Measurements from ENCODE around the gene TMEM95.

The TMEM95 gene, protein sequence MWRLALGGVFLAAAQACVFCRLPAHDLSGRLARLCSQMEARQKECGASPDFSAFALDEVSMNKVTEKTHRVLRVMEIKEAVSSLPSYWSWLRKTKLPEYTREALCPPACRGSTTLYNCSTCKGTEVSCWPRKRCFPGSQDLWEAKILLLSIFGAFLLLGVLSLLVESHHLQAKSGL

DNA sequence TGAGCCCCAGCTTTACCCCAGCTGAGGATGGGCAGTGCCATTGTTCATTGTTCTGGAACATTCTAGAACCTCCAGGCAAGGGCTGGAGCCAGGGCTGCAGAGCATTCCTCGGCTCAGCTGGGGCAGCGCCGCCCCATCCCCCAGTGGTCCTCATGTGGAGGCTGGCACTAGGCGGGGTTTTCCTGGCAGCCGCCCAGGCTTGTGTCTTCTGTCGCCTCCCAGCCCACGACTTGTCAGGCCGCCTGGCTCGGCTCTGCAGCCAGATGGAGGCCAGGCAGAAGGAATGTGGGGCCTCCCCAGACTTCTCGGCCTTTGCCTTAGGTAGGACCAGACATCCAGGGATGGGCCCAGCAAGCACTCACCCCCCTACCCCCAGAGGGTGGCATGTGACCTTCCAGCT, at the start of gene TMEM95:
TMEM95 (plus strand) TSS at position 104 of the 400 bp plus-strand sequence; CDS start at position 153, 49 bp downstream.
- DNase-seq (ENCODE audit: low read depth in 3 of 3), result no peak

DNA sequence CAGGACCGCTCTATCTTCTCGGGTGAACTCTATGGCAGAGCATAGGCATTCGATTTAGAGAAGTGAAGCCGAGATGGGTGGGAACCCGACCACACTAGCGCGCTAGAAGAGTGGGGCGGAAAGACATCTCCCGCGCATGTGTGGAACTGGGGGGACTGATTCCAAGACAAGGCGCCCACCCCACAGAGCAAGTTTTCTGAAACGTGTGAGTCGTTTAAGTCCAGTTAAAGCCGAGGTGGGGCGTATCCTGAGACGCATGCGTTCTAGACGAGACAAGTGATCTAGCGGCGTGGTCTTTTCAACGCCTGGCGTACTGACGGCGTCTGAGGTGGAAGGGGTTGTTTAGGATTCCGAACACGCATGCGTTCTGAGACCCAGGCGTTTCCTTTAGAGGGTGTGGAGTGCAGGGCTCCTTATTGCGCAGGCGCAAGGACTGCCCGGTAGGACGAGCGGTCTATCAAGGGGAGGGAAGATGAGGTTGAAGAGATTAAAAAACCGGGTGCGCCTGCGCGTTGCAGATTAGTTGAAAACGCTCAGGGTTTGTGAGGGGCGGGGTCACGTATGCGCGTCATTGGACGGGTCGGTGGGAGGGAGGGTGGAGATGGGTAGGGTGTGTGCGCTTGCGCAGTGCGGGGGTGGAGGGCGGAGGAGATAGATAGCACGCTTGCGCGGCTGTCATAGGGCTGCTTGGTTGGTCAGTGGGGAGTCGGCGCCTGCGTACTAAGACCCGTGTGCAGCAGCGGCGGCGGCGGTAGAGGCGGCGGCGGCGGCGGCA, 47.9 kb upstream of the TMEM95 start, which contains the start of gene EIF5A:
EIF5A (plus strand) TSS at position 718 of the 775 bp plus-strand sequence. CDS start 2,008 bp downstream, outside the sequence.
- peak; percentile 100 for DNase-seq (ENCODE audit: low read depth in 3 of 3)

DNA sequence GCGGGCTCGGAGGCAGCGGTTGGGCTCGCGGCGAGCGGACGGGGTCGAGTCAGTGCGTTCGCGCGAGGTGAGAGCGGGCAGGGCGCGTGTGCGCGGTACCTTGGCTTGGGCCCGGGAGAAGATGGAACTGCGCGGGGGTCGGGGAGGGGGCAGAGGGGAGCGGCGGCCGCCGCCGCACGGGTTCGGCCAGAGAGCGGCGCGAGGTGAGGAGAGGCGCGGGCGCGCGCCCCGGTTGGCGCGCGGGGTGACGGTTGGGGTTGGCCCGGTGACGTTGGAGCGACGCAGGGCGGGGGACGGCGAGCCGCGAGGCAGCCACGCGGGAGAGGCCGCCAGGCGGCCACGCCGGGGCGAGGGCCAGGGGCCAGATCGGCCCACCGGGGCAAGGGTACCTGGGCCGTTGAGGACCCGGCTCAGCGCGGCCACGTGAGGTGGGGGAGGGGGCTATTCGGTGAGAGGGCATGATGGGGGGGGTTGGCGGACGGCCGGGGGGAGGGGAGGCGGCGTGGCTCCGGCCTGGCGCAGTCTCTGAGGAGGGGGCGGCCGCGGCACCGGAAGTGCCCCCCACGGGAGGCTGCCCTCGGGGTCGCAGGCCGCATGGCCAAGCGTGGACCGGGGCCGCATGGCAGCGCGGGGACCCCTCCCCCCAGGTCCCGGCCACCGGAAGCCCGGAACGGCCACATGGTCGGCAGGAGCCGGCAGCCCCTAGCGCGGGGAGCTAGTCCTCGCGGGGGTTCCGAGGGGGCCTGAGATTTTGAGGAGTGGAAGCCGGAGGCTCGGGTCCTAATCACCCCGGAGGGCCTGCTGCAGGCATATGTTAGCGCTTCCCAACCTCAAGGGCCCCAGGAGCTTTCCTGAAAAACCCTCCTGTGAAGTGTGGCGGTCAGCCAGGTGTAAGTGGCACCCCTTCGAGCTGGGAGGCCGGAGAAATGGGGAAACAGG, 47.0 kb upstream of the TMEM95 start:
- DNase-seq (ENCODE audit: low read depth in 3 of 3), result no peak

DNA sequence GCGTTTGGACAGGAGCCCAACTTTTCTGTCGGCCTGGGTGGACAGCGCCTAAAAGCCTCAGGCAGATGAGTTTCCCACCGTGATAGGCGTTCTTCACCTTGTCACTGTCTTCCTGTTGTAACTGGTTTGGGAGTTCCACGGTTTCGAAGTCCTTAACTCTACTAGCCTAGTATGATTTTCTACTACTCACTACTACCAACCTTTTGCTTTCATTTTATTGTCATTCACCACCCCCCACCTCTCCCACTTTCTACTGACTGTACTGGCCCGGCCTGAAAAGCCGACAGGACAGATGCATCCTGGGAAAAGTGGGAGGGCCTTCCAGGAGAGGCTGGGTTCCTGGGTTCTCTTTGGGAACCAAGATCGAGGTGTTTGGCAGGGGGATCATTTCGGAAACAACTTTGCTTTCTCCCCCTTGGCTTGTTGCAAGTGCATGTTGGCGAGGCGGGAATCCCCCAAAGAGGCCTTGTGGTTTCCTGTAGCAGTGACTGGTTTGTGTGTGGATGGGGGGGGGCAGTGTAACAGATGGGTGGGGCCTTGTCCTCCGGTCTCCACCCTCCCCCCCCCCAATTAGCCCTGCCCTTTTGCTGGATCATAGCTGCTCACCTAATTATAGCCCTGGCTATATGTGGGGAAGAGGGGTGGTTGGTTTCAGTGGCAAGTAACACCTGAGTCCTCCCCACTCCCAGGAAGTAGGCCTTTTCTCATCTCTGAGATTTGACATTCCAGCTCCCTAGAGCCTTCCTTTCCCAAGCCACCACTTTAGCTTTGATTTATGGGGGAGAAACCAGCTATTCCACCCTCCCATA, 46.1 kb upstream of the TMEM95 start:
- peak; percentile 60 to 80 (median 75) for DNase-seq (ENCODE audit: low read depth in 3 of 3)

DNA sequence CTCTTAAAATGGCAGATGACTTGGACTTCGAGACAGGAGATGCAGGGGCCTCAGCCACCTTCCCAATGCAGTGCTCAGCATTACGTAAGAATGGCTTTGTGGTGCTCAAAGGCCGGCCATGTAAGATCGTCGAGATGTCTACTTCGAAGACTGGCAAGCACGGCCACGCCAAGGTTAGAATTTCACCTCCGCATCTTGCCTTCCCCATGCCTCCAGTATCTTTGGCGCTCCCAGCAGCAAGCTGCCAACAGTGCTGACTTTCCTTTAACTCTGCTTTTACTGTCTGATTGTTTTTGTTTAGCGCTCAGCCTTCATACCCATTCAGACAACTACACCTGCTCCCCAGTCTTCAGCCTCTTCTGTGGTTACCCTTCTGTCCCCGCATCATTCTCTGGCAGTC, 45.3 kb upstream of the TMEM95 start:
- no peak for DNase-seq (ENCODE audit: low read depth in 3 of 3)

DNA sequence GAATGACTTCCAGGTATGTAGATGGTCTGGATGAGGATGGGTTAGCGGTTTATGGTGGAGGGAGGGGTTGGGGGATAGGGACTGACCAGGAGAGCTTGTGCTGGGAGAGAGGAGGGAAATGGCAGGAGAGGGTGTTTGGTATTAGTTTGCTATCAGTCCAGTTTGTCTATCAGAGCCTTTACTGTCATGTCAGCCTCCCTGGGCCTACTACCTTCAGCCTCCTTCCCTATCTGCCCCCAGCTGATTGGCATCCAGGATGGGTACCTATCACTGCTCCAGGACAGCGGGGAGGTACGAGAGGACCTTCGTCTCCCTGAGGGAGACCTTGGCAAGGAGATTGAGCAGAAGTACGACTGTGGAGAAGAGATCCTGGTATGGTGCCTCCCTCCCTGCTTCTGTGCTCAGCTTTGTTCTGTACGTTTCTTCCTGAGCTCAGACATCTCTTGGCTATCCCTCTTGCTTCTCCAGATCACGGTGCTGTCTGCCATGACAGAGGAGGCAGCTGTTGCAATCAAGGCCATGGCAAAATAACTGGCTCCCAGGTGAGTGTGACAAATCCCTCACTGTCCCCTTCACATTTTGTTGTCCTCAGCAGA, 43.7 kb upstream of the TMEM95 start:
- DNase-seq (ENCODE audit: low read depth in 3 of 3), result no peak

DNA sequence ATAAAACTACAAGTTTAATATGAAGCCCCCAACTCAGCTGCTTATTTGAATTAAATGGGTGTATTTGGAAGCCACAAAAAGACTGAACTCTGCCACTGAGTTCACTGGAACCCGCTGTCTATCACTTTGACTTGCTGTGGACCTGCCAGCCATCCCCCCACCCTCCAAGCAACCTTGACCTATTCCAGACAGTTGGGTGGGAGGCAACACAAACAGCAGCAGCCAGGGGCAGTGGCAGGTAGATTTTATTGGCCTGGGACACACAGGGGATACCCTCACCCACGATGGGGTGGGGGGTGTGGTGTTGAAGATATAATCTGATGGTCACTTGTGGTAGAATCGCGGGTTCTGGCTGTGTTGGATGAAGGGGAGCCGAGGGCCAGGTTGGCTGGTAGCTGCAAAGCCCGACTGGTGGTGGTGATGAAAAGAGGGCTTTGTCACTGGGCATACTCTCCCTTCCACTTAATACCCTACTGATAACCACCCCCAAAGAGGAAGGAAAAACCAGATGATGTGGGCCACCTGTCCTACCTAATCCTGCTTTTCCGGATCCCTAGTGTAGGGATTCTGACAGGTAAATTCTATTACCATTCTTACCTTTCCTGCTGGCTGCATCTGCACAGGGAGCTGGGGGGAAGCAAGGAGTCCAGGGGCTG, 42.4 kb upstream of the TMEM95 start:
- DNase-seq (ENCODE audit: low read depth in 3 of 3), result no peak

DNA sequence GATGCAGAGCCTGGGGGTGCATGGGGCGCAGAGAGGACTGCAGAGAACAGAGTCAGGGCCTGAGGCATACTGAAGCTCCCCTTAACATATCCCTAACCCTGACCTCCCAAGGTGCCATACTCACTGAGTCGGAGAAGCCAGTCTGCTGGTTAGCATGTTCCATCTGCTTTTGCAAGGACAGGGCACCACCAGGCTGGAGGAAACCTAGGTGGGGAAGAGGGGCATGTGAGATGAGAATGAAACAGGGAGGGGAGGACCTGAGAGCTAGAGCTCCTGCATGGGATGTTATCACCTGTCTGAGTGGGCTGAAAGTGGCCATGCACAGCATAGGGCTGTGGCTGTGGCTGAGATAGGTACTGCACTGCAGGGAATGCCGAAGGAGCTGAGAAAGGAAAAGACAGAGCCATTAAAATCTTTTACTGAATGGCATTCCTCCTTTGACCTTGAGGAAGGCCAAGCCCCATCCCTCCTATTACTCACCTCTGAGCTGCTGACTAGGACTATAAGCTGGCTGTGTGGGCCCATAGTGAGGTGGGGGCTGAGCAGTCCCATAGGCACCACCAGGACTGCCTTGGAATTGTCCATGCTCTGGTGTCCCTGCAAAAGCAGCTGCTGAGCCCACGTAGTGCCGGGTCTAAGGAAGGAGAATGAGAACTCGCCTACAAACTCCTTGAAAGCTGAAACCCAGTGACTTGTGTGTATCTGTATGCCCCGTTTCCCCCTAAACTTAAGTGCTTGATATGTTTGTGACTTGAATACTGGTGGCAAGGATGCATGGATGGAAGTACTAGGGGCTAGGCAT, 41.7 kb upstream of the TMEM95 start:
- no peak for DNase-seq (ENCODE audit: low read depth in 3 of 3)

DNA sequence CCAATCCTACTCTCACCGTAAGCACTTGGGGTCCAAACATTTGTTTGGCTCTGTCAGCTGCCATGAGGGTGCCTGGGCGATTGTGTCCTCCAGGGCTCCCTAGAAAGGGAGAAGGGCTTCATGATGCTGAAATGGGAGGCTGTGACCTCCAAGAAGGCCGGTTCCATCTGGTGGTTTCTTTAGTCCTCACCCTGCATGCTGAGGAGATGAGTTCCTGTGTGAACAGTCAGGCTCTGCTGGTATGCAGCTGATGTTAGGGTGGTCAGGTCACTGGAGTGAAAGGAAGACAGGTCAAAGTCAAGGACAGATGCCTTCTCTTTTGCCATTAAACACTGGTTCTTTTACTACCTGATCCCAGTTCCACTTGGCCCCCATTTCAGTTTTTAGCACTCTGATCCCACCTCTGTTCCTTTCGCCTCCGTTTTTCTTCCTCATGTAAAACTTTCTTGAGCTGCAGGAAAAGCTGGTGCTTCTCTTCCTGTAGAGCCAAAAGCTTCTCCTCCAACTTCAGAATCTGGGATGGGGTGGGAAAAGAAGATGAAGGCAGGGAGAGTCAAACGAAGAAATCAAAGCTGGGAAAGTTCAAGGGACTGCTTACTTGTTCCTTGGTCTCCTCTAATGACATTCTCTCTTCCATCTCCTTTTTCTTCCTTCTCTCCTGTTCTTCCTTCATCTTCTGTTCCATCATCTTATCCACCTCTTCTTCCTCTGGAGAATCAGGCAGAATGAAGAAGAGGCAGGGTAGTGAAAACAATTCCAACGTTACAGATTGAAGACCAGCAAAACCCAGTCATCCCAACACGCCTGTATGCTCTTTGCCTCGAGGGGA, 40.9 kb upstream of the TMEM95 start:
- no peak for DNase-seq (ENCODE audit: low read depth in 3 of 3)

DNA sequence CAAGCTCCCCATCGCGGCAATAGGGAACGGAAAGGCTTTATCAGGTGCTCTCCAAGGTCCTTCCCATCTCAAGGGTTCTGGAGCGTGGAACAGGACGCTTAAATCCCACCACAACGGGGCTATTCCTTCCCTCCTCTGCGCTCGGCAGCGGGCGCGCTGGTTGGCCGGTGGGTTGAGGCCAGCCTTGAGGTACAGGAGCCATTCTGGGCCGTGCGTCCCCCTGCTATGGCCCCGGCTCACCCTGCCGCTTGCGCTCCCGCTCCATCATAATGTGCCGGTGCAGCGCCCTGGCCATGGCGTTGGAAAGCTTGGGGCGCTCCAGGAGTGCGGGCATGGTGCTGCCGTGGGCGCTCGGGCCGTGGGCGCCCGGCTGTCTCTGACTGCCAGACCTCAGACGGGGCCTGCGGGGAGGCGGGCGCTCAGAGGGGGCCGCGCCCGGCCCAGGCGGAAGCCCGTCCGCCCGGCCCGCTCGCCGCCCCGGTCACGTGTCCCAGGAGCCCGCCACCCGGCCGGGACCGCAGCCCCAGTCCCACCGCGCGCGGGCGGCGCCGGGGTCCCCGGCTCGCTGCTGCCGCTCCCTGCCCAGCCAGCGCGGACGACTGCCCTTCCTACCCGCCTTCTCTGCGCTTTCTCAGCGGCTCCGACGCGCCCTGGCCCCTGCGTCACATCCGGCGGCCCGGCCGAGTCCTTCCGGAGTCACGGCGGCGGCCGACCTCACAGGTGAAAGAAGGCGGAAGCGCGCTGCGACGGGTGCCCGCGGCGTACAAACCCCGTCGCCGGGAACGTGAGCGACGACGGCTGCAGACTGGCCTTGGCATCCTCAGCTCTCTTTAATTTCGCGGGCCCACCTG, 40.0 kb upstream of the TMEM95 start, which contains the start of gene GPS2:
GPS2 (minus strand) TSS at position 642 of the 851 bp plus-strand sequence; CDS start at position 334, 308 bp downstream.
- peak; percentile 79 to 92 (median 87) for DNase-seq (ENCODE audit: low read depth in 3 of 3)

DNA sequence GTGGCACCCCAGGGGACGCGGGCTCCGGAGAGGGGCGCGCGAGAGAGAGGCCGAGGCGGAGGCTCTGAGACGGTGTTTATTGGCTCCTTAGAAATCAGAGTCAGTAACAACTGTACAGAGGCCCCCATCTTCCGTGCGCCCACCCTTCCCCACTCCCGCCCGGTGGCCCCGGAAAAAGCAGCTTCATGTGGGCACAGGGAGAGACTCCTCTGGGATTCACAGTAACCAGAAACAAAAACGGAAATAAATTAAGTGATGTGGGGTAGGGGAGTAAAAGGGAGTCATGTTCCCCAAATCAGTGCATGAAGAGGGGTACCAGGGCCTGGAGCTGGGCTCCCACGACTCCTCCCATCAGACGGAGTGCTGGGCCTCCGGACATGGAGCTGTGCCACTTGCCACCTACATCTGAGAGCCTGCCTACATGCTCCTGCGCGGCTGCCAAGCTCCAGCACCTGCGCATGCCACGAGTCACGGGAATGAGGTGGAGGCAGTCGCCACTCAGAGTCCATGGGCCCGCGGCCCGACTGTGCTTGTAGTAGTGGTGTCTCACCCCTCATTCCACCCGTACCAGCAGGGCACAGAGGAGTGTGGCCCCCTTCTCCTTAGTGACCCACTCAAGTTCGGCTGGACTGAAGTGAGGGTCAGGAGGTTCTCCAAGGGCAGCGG, 39.3 kb upstream of the TMEM95 start:
- DNase-seq (ENCODE audit: low read depth in 3 of 3), result no peak

DNA sequence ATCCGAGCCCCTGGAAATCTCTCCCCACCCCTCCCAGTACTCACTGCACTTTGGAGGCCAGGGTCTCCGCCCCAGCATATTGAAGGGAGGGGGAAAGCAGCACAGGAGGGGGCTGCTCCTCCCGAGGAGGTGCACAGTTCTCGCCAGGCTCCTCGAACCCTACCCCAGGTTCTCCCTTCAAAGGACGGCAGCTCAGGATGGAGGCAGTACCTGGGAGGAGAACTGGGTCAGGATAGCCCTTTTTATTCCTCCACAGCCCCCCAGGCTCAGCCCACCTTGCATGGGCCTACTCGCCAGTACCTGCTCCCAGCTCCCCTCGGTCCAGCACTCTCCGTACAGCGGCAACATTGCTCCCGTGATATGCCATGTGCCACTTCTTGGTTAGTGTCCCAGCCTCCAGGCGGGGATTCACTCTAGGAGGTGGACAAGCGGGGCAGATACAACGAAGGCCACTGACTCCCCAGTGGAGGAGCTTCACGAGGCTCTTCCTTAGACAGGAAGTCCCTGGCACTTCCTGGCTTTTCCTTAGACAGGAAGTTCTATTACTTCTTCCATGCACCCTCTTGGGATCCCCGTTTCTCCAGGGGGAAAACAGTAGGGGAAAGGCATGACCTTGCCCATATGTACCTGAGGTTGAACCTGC, 37.7 kb upstream of the TMEM95 start:
- DNase-seq (ENCODE audit: low read depth in 3 of 3), result no peak

DNA sequence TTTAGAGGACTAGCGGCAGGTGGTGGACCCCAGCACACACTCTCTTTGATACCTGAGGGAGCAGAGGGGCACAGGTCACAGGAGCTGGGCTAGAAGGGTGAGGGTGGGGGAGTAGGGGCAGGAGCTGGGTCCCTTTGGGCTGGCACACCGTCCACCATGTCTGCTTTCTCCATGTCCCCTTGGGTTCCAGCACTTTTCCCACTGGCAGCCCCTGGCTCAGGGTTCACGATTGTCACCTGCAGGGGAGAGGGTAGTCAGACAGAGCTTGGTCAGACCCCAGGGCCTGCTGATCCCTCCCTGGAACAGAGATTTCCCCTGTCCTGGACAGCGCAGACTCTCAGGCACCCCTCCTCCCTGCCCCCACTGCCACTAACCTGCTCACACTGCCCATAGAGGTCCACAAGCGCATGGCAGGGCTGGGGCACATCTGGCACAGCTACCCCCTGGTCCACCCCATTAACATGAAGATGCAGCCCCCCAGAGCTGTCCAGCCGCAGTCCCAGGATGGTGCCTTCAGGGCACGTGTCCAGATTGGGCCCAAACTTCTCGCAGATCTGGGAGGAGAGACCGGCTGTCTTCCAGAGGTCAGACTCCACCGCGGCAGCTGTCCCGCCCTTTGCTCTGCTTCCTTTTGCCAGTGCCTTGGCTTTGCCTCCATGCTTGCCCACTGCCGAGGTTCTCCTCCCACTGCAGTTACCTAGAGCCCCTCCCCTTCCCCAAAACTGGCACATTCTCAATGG, 36.7 kb upstream of the TMEM95 start:
- no peak for DNase-seq (ENCODE audit: low read depth in 3 of 3)

DNA sequence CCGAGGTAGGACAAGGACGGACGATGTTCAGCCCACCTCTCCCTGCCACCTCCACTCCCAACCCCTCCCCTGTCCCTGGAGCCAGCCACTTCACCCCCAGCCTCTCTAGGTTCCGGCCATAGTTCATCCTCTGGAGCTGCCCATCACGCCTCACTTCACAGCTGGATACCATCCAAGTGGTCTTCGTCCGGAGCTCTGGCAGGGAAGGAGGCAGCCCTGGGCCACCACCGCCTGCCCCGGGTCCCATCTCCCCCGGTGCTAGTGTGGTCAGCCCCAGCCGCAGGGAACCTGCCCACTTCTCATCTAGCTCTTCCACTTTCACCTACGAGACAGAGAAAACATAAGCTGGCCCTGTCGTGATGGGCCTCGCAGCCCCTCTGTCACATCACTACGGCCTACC, 33.5 kb upstream of the TMEM95 start:
- DNase-seq (ENCODE audit: low read depth in 3 of 3), result no peak

DNA sequence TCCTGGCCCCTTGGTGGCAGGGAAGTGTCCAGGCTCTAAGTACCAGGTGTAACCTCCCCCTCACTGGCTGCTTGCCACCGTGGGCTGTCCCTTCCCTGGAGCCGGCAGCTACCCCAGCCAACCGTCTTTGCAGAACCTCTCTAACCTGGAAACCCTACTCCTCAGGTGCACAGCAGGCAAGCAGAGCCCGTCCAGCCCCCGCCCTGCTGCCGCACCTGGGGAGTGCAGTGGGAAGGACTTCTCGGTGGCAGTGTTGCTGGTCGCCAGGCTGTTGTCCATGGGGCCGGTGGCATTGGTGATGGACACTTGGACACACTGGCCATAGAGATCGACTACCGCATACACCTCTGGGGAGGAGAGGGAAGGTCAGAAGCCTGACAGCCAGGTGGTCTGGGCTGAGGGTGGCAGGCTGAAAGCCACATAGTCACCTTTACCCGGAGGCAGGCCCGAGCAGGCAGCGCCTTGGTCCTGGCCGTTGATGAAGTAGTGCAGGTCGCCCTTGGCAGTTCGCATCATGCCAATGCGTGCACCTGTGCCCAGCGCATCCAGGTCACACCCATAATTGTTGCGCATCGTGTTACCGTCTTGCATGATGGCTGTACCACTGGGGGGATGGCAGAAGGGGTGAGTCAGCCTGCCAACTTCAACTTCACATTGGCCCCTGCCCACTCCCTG, 32.3 kb upstream of the TMEM95 start:
- no peak for DNase-seq (ENCODE audit: low read depth in 3 of 3)
